Measurements from ENCODE around the gene VPS54. TPM values are rescaled to one million over a fixed set of nuclear protein-coding genes. Genes with fewer than 3 reads are reported as not detected.
"Not testable (repeated sequence)": the region's sequence is repeated elsewhere in the genome, so short reads cannot be mapped to it uniquely, and the experiment has no call there.

Gene VPS54
- total RNA-seq, 4 donors from 2014 or later, result 21.7 to 33.2 (median 27.2) TPM

DNA sequence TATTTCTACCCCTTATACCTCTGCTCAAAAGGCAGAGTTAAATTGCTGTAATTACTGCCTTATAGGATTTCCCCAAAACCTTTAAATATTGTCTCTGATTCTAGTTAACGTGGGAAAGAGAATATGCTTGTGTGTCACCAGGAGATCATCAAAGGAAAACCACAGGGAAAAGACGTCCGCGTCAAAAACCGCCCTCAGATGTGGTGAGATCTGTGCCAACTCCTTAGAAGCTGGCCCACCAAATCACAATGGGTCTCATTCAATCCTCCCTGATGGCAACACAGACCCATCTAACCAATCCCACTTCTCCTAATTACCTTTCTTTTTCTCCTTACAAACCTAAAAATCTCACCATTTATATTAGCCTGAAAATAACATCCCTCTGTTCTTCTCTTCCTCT lies 25.4 kb downstream of the VPS54 start:
- Histone ChIP-seq H3K4me1 (peaks cover 0 to 11% (median 0%) of the 10 kb centered on the region in 3 donors), H3K27me3 (no peaks in the 10 kb centered on the region), H3K27ac (no peak overlapping the region), H3K36me3 (no peaks in the 10 kb centered on the region), H3K4me3 (no peak overlapping the region), H3K9me3 (peaks cover 0 to 4% (median 0%) of the 10 kb centered on the region in 3 donors)
- WGBS, 2 donors (ENCODE audit: low coverage in 1 of 2), result 79 to 80% methylated on average over 5 of the region's 5 CpGs
- ATAC-seq, result no peak
- no peak for TF ChIP-seq POLR2A (IDR thresholded peaks at IDR 0.05)
- TF ChIP-seq POLR2AphosphoS5 (IDR thresholded peaks at IDR 0.05), result no peak
- TF ChIP-seq EP300 (IDR thresholded peaks at IDR 0.05), result no peak
- TF ChIP-seq, protein P1, sequence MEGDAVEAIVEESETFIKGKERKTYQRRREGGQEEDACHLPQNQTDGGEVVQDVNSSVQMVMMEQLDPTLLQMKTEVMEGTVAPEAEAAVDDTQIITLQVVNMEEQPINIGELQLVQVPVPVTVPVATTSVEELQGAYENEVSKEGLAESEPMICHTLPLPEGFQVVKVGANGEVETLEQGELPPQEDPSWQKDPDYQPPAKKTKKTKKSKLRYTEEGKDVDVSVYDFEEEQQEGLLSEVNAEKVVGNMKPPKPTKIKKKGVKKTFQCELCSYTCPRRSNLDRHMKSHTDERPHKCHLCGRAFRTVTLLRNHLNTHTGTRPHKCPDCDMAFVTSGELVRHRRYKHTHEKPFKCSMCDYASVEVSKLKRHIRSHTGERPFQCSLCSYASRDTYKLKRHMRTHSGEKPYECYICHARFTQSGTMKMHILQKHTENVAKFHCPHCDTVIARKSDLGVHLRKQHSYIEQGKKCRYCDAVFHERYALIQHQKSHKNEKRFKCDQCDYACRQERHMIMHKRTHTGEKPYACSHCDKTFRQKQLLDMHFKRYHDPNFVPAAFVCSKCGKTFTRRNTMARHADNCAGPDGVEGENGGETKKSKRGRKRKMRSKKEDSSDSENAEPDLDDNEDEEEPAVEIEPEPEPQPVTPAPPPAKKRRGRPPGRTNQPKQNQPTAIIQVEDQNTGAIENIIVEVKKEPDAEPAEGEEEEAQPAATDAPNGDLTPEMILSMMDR (IDR thresholded peaks at IDR 0.05), result no peak

DNA sequence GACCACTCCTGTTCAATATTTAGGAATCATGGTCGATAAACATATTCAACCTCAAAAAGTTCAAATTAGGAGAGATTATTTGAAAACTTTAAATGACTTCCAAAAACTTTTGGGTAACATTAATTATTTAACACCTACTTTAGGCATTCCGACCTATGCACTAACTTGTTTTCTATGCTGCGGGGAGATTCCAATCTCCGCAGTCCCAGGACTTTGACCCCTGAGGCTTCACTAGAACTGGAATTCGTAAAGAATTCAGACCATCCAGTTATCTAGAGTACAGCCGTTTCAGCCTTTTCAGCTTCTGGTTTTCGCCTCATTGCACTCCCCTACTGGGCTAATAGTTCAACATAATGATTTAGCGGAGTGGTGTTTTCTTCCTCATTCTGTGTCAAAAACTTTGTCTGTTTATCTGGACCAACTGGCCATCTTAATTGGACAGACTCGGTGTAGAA lies 26.1 kb downstream of the VPS54 start:
- not testable (repeated sequence) for H3K36me3 ChIP-seq, H3K27me3 ChIP-seq, H3K27ac ChIP-seq, ATAC-seq, H3K9me3 ChIP-seq, H3K4me3 ChIP-seq
- WGBS, 2 donors (ENCODE audit: low coverage in 1 of 2), result 90 to 92% methylated on average over 8 to 9 of the region's 9 CpGs
- peaks cover 0 to 11% (median 0%) of the 10 kb centered on the region in 3 donors for H3K4me1 ChIP-seq

DNA sequence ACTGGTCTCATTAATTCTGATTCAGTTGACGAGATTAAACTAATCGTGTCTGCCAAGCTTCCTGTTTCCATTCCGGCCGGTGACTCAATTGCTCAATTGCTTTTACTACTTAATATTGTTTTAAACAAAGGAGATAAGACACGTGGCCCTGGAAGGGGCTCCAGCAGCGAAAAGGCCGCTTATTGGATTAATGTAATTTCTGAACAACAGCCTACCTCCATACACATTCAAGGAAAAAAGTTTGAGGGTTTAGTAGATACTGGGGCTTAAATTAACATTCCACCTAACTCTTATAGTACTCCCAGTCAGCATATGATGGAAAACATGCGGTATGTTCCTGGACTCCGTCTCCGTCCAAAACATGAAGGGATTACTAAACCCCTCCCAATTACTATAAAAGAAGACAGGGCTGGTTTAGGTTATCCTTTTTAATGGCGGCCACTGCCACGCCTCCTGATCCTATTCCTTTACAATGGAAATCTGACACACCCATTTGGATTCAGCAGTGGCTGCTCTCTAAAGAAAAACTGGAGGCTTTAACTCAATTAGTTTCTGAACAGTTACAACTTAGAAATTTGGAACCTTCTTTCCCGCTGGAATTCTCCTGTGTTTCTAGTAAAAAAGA lies 27.1 kb downstream of the VPS54 start:
- H3K36me3 ChIP-seq, result no peaks in the 10 kb centered on the region
- ATAC-seq, result no peak
- no peaks in the 10 kb centered on the region for H3K27me3 ChIP-seq
- WGBS, 2 donors (ENCODE audit: low coverage in 1 of 2), result 68 to 81% methylated on average over 9 to 13 of the region's 13 CpGs
- H3K4me1 ChIP-seq, result peaks cover 0 to 11% (median 0%) of the 10 kb centered on the region in 3 donors
- no peak for TF ChIP-seq POLR2AphosphoS5 (IDR thresholded peaks at IDR 0.05)
- TF ChIP-seq EP300 (IDR thresholded peaks at IDR 0.05), result no peak
- TF ChIP-seq, protein P1 (IDR thresholded peaks at IDR 0.05), result no peak
- TF ChIP-seq POLR2A (IDR thresholded peaks at IDR 0.05), result no peak
- no peak overlapping the region for H3K27ac ChIP-seq
- peaks cover 0 to 4% (median 0%) of the 10 kb centered on the region in 3 donors for H3K9me3 ChIP-seq
- H3K4me3 ChIP-seq, result no peak overlapping the region

DNA sequence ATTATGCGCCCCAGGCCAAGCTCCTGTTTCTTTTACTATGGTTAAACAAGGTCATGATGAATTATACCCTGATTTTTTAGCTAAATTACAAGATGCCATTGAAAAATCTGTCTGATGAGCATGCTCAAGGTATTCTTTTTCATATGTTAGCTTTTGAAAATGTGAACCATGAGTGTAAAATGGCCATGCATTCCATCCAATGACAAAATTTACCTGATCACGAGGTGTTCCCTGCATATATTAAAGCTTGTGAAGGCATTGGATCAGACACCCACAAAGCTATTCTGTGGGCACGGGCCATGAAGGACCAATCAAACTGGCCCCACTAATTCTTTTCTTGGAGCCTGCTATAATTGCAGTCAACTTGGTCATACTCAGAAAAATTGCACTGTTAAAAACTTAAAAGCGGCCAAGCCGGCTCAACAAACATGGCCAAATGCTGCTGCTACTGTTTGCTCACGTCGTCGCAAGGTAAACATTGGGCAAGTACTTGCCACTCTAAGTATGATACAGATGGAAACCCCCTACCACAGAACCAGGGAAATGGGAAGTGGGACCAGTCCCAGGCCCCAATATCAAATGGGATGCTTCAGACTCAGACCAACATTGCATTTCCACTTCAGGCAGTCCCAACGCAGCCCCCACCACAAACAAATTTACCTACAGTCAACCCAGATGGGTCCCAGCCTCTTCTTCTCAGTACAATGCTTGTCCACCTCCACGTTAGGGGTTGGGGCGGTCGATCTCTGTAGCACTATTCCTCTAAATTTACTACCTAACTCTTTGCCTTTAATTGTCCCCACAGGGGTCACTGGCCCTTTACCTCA lies 27.8 kb downstream of the VPS54 start:
- H3K4me3 ChIP-seq, H3K9me3 ChIP-seq, ATAC-seq, H3K27me3 ChIP-seq, H3K27ac ChIP-seq, H3K36me3 ChIP-seq: not testable (repeated sequence)
- 97 to 100% methylated on average over 5 to 6 of the region's 12 CpGs for WGBS, 2 donors (ENCODE audit: low coverage in 1 of 2)
- H3K4me1 ChIP-seq, result peaks cover 0 to 16% (median 0%) of the 10 kb centered on the region in 3 donors

DNA sequence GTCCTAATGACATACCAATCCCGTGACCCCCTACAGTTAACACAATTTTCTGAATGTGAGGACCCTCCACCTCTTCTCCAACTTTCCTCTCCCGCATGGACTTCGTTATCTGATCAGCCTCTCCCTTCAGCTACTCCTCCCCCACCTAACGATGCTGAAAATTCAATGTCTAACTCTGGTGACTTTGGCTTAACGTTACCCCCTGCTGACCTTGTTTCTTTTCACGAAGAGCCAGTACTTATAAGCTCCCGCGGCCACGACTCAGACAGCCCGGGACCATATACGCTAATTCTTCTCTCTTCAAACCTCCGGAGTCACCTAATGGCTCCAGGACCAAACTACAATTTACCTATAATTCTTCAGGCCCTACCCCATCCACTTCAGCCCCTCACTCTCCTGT lies 29.2 kb downstream of the VPS54 start:
- peaks cover 0 to 27% (median 0%) of the 10 kb centered on the region in 3 donors for H3K4me1 ChIP-seq
- peaks cover 0 to 4% (median 0%) of the 10 kb centered on the region in 3 donors for H3K9me3 ChIP-seq
- no peak for ATAC-seq
- no peak overlapping the region for H3K27ac ChIP-seq
- no peaks in the 10 kb centered on the region for H3K36me3 ChIP-seq
- TF ChIP-seq, protein P1 (IDR thresholded peaks at IDR 0.05), result no peak
- no peak for TF ChIP-seq EP300 (IDR thresholded peaks at IDR 0.05)
- TF ChIP-seq POLR2A (IDR thresholded peaks at IDR 0.05), result no peak
- TF ChIP-seq POLR2AphosphoS5 (IDR thresholded peaks at IDR 0.05), result no peak
- 92 to 97% methylated on average over 8 to 12 of the region's 12 CpGs for WGBS, 2 donors (ENCODE audit: low coverage in 1 of 2)
- no peak overlapping the region for H3K4me3 ChIP-seq
- H3K27me3 ChIP-seq, result no peaks in the 10 kb centered on the region

DNA sequence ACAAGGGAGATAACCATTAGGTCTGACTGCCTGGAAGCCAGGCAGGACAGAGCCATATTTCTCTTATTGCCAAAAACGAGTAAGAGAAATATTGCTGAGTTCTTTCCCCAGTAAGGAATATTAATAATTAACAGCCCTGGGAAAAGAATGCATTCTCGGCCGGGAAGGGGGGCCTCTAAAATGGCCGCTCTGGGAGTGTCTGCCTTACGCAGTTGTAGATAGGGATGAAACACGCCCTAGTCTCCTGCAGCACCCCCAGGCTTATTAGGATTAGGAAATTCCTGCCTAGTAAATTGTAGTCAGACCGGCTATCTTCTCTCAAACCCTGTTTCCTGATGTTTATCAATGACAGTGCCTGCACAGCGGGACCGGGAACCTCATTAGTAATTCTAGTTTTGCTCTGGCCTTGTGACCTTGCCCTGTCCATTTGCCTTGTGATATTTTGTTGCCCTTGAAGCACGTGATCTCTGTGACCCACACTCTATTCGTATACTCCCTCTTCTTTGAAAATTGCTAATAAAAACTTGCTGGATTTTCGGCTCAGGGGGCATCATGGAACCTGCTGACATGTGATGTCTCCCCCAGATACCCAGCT lies 30.3 kb downstream of the VPS54 start:
- not testable (repeated sequence) for H3K27ac ChIP-seq, H3K4me3 ChIP-seq, H3K9me3 ChIP-seq, H3K27me3 ChIP-seq, ATAC-seq, H3K36me3 ChIP-seq
- H3K4me1 ChIP-seq, result peaks cover 0 to 21% (median 0%) of the 10 kb centered on the region in 3 donors
- 93 to 96% methylated on average over 7 to 9 of the region's 12 CpGs for WGBS, 2 donors (ENCODE audit: low coverage in 1 of 2)

Data from gastroesophageal sphincter (tissue), 4 donors.